Measurements from ENCODE around the gene ANO7. TPM values are rescaled to one million over a fixed set of nuclear protein-coding genes. Genes with fewer than 3 reads are reported as not detected.
A peak's percentile ranks its signal among the peaks of the same experiment; 100 is the strongest.

ANO7 gene
- total and polyA plus RNA-seq, 4 donors, result 0.71 to 1.1 (median 0.86) TPM

DNA sequence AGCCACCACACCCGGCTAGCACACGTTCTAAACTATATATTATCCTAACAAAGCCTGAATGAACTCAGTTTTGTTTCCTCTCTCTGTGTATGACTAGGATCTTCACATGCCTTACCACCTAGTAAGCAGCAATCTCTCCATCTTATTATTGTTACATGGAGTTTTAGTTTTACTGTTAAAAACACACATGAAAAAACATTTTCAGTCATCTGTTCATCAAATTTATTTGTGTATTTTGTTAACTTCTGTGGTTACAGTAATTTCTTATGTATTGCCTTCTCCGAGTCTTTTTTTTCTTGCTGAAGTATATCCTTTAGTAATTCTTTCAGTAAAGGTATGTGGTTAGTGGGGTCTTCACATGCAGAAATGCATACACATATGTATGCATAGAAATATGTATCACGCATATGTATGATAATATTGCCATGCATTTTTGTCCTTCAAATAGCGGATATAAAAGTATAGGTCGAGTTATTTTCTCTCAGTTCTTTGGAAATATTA lies 31.4 kb downstream of the ANO7 start:
- Histone ChIP-seq H3K27me3 (ENCODE audit: control insufficient read depth in 3 of 3, insufficient read depth in 3 of 3, low read length in 2 of 3) (no peaks in the 10 kb centered on the region), H3K27ac (ENCODE audit: low read depth in 1 of 2, low read length in 1 of 2) (no peak overlapping the region)

DNA sequence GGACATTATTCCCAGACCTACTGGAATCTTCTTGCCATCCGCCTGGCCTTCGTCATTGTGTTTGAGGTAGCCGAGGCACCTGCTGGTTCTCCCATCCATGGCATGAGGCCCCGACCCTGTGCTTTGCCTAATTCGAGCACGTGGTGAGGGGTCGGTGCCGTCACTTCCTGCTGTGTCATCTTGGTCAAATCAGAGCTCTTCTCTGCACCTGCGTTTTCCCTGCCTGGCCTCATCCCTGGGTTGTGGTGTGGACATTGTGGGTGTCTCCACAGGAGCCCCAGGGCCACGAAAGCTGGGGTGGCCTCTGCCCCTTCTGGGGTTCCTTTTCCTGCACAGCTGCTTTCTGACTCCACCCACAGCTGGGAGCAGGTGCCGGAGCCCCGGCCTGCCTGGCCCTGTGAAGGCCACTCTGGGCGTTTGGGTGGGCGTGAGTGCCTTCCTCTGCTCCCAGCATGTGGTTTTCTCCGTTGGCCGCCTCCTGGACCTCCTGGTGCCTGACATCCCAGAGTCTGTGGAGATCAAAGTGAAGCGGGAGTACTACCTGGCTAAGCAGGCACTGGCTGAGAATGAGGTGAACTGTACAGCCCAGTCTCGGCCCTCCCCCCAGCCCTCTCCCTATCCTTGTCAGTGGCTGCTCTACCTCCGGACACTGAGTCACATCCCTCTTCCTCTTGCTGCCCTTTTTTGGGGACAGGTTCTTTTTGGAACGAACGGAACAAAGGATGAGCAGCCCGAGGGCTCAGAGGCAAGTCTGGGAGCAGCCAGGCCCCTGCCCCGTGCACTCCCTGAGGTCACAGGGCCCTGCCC lies 34.9 kb downstream of the ANO7 start:
- no peak for DNase-seq

More for the DNA sequence above, 31.4 kb downstream of the ANO7 start:
- Histone ChIP-seq H3K9me3 (ENCODE audit: control insufficient read depth in 4 of 4, insufficient read depth in 3 of 4, low read length in 3 of 4) (no peaks in the 10 kb centered on the region), H3K4me3 (no peak overlapping the region), H3K36me3 (ENCODE audit: control insufficient read depth in 4 of 4, insufficient read depth in 4 of 4, low read length in 4 of 4) (peaks cover 0 to 2% (median under 1%) of the 10 kb centered on the region in 4 donors), H3K4me1 (ENCODE audit: control insufficient read depth in 5 of 5, insufficient read depth in 5 of 5, low read length in 5 of 5) (peaks cover 0 to 22% (median 7%) of the 10 kb centered on the region in 5 donors), H3K9ac (ENCODE audit: insufficient read depth in 1 of 2, low read length in 2 of 2) (no peak overlapping the region)
- TF ChIP-seq, protein P1, sequence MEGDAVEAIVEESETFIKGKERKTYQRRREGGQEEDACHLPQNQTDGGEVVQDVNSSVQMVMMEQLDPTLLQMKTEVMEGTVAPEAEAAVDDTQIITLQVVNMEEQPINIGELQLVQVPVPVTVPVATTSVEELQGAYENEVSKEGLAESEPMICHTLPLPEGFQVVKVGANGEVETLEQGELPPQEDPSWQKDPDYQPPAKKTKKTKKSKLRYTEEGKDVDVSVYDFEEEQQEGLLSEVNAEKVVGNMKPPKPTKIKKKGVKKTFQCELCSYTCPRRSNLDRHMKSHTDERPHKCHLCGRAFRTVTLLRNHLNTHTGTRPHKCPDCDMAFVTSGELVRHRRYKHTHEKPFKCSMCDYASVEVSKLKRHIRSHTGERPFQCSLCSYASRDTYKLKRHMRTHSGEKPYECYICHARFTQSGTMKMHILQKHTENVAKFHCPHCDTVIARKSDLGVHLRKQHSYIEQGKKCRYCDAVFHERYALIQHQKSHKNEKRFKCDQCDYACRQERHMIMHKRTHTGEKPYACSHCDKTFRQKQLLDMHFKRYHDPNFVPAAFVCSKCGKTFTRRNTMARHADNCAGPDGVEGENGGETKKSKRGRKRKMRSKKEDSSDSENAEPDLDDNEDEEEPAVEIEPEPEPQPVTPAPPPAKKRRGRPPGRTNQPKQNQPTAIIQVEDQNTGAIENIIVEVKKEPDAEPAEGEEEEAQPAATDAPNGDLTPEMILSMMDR (IDR thresholded peaks at IDR 0.05; ENCODE audit: control extremely low read depth, extremely low read depth), result no peak
- WGBS, 2 donors, result 91 to 92% methylated on average over 6 of the region's 6 CpGs
- no peak for DNase-seq
- ATAC-seq (ENCODE audit: insufficient read depth, low FRiP score), result no peak

DNA sequence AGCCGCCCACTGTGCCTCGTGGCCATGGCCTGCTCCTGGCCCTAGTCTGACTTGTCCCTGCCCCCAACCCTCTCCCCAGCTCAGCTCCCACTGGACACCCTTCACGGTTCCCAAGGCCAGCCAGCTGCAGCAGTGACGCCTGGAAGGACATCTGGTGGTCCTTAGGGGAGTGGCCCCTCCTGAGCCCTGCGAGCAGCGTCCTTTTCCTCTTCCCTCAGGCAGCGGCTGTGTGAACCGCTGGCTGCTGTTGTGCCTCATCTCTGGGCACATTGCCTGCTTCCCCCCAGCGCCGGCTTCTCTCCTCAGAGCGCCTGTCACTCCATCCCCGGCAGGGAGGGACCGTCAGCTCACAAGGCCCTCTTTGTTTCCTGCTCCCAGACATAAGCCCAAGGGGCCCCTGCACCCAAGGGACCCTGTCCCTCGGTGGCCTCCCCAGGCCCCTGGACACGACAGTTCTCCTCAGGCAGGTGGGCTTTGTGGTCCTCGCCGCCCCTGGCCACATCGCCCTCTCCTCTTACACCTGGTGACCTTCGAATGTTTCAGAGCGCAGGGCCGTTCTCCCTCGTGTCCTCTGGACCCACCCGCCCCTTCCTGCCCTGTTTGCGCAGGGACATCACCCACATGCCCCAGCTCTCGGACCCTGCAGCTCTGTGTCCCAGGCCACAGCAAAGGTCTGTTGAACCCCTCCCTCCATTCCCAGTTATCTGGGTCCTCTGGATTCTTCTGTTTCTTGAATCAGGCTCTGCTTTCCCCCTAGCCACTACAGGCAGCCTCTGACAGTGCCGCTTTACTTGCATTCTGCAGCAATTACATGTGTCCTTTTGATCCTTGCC lies 35.8 kb downstream of the ANO7 start:
- ATAC-seq (ENCODE audit: insufficient read depth, low FRiP score) (no peak), DNase-seq (peak; percentile 64 to 78 (median 65))
- Histone ChIP-seq H3K9me3 (ENCODE audit: control insufficient read depth in 4 of 4, insufficient read depth in 3 of 4, low read length in 3 of 4) (no peaks in the 10 kb centered on the region), H3K4me1 (ENCODE audit: control insufficient read depth in 5 of 5, insufficient read depth in 5 of 5, low read length in 5 of 5) (peaks cover 0 to 14% (median 3%) of the 10 kb centered on the region in 5 donors), H3K27ac (ENCODE audit: low read depth in 1 of 2, low read length in 1 of 2) (no peak overlapping the region), H3K36me3 (ENCODE audit: control insufficient read depth in 4 of 4, insufficient read depth in 4 of 4, low read length in 4 of 4) (peaks cover 6 to 34% (median 18%) of the 10 kb centered on the region in 4 donors), H3K4me3 (no peak overlapping the region), H3K9ac (ENCODE audit: insufficient read depth in 1 of 2, low read length in 2 of 2) (no peak overlapping the region), H3K27me3 (ENCODE audit: control insufficient read depth in 3 of 3, insufficient read depth in 3 of 3, low read length in 2 of 3) (no peaks in the 10 kb centered on the region)
- TF ChIP-seq, protein P1 (IDR thresholded peaks at IDR 0.05; ENCODE audit: control extremely low read depth, extremely low read depth), result no peak
- 54 to 62% methylated on average over 26 of the region's 26 CpGs for WGBS, 2 donors

More for the DNA sequence above, 34.9 kb downstream of the ANO7 start:
- no peak overlapping the region for H3K4me3 ChIP-seq
- H3K36me3 ChIP-seq (ENCODE audit: control insufficient read depth in 4 of 4, insufficient read depth in 4 of 4, low read length in 4 of 4), result peaks cover 3 to 25% (median 14%) of the 10 kb centered on the region in 4 donors
- TF ChIP-seq, protein P1 (IDR thresholded peaks at IDR 0.05; ENCODE audit: control extremely low read depth, extremely low read depth), result no peak
- no peak overlapping the region for H3K9ac ChIP-seq (ENCODE audit: insufficient read depth in 1 of 2, low read length in 2 of 2)
- no peaks in the 10 kb centered on the region for H3K27me3 ChIP-seq (ENCODE audit: control insufficient read depth in 3 of 3, insufficient read depth in 3 of 3, low read length in 2 of 3)
- H3K27ac ChIP-seq (ENCODE audit: low read depth in 1 of 2, low read length in 1 of 2), result no peak overlapping the region
- H3K4me1 ChIP-seq (ENCODE audit: control insufficient read depth in 5 of 5, insufficient read depth in 5 of 5, low read length in 5 of 5), result peaks cover 0 to 22% (median 7%) of the 10 kb centered on the region in 5 donors
- no peaks in the 10 kb centered on the region for H3K9me3 ChIP-seq (ENCODE audit: control insufficient read depth in 4 of 4, insufficient read depth in 3 of 4, low read length in 3 of 4)
- 62 to 66% methylated on average over 23 of the region's 23 CpGs for WGBS, 2 donors
- ATAC-seq (ENCODE audit: insufficient read depth, low FRiP score), result no peak

Data from lung (tissue), 12 donors.